ENCODE measurements around the gene MND1.
"Not testable (repeated sequence)": the region's sequence is repeated elsewhere in the genome, so short reads cannot be mapped to it uniquely, and the experiment has no call there.

Gene MND1

DNA sequence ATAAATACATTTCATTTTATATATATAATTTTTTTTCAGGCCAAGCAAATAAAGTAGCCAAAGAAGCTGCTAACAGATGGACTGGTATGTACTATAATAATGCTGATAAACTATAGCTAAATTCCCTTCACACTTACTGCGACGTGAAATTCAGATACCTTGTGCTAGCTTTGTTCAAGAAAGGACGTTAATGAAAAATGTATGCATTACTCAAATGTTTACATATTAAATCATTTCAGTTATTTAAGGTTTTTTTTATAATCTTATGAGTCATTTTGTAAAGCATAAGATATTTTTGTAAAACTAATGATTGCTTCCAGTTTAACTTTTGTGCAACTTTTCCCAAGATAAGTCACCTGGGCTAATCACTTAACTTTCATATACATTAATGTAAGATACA, 64.4 kb downstream of the MND1 start:
- no peak for DNase-seq

DNA sequence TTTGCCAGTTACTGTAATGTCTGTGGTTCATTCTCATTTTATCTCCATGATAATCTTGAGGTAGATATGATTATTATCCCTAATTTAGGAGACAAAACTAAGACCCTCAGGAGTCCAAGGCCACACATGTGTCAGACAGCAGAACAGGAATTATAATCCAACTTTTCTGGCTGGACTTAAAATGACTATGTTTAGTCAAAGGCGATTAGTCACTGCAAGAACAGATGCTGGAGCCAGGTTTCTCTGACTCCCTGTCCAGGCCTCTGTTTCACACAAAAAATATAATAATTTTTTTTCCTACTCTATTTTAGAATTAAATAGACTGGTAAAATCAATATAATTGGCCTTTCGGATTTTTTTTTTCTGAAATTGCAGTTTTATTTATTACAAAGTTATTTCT, 64.9 kb downstream of the MND1 start:
- no peak for DNase-seq

DNA sequence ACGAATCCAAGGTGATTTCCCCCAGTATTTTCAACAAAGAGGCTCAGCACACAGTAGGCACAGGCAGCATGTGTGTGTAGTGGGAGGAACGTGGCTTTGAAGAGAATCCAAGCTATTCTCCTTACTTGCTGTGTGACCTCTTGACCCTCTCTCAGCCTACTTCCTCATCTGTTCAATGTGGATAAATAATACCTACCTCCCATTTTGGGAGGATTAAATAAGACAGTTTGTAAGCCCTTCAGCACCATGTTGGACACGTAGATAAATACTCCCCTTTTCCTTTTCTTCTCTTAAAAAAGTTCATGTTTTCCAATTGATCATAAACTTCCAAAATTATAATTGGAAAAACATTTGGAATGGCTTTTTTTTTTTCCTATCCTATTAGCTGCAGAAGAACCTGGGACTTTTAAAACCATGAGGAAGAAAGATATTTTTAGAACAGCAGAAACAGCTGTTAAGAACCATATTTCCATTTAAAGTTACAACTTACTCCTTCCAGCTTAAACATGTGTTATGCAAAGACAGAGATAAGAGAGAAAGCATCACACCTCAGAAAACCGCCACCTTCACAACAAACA, 65.5 kb downstream of the MND1 start:
- DNase-seq: no peak

DNA sequence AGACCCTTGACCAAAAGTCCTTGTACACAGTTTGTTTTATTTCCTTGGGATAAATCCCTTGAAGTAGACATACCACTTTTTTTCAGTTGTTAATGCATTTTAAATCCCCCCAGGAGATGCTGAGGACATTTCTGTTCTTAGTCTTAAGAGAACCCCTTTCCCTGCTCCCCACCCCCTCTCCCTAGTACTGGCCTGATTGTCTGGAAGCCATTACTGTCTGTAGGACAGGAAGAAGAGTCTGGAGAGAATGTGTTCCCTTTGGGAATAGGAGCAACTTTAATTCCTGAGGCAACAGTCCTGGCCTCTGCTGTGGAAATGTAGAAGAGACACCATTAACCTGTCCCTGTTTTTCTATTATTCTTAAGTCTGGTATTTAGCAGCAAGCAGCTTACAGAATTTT, 69.4 kb downstream of the MND1 start:
- no peak for DNase-seq

DNA sequence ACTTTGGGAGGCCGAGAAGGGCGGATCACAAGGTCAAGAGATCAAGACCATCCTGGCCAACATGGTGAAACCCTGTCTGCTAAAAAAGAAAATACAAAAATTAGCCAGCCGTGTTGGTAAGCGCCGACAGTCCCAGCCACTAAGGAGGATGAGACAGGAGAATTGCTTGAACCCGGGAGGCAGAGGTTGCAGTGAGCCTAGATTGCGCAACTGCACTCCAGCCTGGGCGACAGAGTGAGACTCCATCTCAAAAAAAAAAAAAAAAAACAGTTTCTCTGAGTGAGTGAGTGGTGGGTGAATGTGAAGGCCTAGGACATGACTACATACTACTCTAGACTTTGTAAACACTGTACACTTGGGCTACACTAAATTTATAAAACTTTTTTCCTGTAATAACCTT, 72.0 kb downstream of the MND1 start:
- not testable (repeated sequence) for DNase-seq

DNA sequence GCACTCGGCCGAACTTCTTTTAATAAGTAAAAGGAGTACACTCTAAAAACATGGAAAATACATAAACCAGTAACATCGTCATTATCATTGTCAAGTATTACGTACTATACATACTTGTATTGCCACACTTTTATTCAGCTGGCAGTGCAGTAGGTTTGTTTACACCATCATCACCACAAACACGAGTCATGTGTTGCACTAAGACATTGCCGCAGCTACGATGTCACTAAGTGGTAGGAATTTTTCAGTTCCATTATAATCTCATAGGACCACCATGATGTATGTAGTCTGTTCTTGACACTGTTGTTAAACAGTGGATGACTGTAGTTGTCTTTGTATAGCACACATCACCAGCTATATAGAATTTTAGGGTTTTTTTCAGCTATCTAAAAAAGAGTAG, 73.6 kb downstream of the MND1 start:
- DNase-seq: no peak

DNA sequence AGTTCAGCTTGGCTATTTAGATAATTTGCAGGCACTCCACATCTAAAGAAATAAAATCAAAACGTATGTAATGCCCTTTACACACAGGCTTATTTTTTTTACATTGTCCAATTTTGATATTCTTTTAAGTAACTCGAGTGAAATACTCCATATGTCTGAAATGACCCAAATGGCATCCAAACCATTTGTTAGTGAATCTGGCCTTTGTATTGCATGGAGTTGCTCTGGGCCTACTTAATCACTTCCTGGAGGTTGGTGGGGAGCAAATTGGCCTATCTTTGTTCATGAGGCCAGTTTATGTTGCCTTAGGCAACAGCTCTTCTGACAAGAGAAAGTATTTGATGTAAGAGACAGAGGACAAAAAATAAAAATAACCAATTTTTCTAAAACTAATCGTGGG, 74.1 kb downstream of the MND1 start:
- DNase-seq: no peak

DNA sequence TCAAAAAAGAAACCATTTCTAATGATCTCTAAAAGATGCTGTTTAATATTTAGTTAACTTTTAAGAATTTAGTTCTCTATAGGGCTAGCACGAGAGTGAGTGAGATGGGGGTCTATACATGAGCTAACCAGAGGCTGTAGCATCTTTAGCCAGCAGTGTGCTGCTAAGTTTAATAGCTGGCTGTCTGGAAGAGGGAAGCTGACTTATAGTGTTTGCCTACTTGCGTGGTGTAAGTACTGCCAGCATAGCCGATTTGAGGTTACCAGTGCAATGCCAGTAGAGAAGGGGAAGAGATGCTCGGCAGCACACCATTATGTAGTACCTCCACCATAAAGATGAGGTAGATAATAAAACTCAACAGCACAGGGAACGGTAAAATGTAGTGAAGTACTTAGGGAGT, 74.5 kb downstream of the MND1 start:
- no peak for DNase-seq

DNA sequence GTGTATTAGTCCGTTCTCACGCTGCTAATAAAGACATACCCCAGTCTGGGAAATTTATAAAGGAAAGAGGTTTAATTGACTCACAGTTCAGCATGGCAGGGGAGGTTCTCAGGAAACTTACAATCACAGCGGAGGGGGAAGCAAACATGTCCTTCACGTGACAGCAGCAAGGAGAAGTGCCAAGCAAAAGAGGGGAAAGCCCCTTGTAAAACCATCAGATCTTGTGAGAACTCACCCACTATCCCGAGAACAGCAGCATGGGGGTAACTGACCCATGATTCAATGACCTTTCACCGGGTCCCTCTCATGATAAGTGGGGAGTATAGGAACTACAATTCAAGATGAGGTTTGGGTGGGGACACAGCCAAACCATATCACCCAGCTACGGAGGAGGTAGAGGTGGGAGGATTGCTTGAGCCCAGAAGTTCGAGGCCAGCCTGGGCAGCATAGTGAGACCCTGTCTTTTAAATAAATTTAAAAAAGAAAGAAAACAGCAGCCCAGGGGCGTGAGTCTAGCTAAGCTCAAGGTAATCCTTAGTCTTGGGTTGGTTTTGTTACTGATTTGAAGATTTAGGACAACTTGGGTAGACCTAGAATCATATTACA, 75.3 kb downstream of the MND1 start:
- no peak for DNase-seq

DNA sequence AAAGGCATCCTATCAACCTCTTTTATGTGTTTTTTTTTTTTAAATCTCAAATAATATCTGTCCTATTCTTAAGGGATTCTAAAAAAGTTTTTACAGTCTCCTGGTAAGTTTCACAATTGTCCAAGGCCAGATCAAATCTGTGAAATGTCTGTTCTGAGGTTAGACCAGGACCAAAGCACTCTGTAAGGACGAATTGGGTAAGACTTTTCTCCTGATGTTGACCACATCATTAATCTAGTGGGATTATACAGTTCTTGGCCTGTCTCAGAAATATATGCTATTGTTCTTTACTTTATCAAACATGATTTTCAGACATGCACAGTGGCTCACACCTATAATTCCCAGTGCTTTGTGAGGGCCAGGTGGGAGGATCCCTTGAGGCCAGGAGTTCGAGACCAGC, 75.9 kb downstream of the MND1 start:
- no peak for DNase-seq

DNA sequence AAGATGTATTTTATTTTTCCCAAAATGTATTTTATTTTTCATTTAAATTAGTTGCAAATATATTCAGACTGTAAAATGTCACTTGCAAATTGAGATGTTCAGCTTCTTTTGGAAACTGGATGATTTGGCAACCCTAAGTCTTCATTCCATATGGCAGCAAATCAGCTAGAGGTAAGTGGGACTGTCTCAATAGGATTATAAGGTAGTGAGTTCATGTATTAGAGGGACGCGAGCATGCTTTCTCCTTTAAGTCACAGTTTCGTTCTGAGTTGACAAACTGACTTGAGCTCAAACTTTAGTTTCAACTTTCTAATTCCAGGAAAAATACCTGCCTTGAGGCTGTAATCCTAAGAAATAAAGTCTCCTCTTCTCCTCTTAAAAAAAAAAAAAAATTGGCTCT, 77.5 kb downstream of the MND1 start:
- no peak for DNase-seq

DNA sequence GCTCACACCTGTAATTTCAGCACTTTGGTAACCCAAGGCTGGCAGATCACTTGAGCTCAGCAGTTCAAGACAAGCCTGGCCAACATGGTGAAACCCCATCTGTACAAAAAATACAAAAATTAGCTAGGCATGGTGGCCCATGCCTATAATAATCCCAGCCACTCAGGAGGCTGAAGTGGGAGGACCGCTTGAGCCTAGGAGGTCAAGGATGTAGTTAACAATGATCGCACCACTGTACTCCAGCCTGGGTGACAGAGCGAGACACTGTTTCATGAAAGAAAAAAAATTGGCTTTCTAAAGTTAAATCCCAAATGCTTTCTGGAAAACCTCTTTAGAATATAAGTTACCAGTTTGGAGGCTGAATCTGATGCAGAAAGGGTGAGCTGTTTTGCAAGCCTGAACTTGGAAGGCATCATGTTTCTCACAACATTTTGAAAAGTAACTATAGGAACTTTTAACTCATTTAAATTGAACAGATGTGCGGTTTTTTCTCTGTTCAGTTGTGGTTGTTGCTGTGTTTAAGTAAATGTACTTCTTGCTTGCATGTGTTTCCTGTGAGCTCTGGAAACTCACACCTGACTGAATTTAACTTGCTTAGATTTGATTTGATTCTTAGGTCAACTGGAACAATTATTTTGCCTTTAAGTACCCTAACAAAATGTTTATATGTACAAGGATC, 81.9 kb downstream of the MND1 start:
- DNase-seq: peak; percentile 74

DNA sequence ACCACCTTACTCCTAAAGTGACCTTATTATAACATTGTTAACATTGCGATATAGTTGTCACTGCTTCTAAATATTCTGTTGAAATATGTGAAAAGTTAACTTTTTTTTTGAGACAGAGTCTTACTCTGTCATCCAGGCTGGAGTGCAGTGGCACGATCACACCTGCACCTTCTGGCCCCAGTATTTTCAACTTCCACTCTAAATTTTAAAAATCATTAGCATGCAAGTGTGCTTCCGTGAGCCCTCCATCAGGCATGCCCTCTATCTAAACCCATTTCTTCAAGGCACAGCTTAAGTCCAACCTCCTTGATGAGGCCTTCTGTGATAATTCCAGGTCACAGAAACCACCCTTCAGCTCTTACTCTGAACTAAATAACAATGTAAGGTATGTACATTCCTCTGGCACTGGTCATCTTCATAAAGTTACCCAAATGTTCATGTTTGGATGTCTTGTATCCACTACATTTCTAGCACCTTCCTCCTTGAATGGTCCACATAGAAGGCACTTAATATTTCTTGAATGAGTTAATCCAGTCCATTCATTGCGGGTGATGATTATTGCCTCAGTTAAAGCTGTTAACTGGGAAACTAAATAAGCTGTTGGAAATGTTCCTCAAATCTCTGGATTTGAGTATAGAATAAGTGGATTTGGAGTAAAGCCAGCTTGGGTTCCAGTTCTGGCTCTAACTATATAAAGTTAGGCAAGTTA, 83.0 kb downstream of the MND1 start:
- DNase-seq: no peak

DNA sequence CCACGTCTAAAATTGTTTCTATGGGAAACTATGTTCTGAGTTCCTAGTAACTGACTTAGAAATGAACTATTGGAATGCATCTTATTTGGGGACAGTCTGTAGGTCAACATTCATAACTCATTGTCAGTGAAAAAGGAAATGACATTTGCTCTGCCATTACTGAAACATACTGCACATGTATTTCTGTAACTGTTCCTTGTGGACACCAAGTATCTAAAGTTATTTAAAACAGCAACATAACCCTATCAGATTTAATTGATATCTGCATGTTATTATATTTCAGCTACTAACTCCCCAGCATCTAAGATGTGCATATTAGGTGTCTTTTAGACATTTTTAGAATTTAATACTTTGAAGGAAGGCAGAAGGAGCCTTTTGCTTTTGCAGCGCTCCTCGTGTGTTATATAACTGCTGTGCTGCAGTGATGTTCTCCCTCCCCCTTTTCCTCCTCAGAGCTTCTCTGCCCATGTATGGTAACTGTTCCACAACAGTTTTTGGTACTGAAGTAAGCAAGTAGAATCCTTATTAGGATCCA, 84.5 kb downstream of the MND1 start:
- DNase-seq: no peak

DNA sequence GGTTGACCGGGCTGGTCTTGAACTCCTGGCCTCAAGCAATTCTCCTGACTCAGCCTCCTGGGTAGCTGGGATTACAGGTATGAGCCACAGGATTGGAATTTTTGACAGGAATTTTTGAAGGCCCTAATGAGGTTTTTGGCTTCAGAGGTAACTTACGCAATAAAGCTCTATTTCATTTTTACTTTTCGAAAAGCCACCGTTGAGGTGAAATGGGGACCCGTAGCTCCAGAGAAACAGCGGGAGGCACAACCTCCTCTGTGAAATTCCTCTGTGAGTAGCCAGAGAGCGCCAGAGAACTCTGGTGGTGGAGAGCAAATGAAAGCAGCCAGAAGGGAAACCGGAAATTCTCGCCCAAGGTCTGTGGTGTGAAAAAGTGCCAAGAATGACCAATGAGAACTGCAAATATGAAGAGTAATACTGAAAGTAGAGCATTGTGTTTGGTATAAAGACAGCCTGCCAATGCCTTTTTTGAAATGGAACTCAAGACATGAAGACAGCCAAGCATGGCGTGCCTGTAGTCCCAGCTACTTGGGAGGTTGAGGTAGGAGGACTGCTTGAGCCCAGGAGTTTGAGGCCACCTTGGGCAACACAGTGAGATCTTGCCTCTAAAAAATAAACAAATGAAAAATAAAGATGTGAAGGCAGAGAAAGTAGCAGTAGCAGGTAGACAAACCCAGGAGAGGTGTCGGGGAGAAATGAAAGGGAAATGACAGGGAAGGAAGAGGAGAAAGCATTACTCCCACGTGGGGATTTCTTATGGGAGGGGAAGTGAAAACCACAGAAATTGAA, 88.7 kb downstream of the MND1 start:
- DNase-seq: peak; percentile 81

DNA sequence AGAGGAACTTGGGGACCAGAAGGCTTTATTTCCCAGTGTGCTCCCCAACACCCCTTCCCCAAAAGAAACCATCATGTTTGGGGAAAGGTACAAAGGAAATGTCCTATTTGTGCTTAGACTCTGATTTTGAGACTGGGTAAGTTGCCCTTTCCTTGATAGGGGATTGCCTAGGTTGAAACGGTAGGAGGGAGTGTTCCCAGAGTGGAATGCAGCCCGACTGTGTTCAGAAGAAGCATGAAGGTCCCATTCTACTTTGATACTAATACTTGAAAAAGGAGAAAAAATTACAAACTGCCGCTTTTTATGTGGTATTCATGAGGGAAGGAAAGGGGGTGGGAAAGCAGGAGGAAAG, 89.2 kb downstream of the MND1 start:
- no peak for DNase-seq

DNA sequence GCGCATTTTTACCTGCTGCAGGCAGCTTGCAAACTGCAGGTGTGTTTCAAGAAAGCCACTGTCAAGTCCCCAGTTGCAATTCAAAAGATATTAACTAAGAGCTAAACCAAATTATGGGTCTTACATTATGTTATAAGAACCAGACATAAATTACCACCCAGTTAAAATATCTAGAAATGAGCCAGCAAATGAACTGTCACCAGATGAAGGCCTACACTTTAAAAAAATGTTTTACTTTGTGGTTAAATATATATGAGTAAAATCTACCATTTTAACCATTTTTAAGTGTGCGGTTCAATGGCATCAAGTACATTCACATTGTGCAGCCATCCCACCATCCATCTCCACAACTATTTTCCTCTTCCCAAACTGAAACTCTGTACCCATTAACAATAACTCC, 89.7 kb downstream of the MND1 start:
- DNase-seq: no peak

DNA sequence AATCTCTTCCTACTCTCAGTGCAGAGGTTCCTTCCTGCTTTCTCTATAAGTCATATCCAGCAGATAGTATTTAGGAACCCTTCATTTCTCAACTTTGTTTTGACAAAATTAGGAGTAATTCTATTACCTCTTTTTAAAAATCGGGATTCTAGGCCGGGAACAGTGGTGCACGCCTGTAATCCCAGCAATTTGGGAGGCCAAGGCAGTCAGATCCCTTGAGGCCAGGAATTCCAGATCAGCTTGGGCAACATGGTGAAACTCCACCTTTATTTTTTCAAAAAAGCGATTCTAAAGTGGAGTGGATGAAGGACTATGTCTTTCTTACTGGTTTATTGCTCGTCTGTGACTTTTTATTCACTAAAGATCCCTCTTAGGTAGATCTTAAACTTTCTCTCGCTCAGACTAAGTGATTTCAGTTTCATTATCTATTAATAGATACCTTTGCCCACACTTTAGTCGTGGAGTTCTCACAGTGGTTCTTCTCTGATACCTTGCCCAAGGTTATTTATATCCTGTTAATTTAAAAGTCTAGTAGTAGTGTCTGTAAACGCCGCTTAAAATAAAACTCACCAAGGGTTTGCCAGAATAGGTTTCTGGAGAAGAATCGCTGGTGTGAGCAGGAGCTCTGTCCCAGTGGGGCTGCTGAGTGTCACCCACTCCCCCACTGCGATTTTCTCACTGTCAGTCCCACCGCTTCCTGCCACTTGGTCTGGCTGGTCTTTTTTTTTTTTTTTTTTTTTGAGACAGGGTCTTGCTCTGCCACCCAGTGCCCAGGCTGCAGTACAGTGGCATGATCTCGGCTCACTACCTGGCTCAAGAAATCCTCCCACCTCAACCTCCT, 94.6 kb downstream of the MND1 start:
- DNase-seq: peak; percentile 59

DNA sequence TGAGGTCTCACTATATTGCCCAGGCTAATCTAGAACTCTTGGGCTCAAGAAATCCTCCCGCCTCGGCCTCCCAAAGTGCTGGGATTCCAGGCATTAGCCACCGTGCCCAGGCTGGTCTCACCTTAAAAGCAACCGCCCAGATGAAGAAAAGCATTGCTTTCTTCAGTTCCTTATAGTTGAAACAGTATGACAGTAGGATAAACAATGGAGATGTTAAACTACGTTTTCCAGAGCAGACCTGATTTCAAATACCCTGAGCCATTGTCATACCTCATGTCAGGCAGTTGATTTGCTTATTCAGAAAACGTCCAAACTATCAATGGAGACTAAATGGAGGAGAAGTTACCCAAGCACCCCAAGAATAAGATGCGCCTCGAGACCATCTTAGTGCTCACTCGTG, 95.3 kb downstream of the MND1 start:
- no peak for DNase-seq

DNA sequence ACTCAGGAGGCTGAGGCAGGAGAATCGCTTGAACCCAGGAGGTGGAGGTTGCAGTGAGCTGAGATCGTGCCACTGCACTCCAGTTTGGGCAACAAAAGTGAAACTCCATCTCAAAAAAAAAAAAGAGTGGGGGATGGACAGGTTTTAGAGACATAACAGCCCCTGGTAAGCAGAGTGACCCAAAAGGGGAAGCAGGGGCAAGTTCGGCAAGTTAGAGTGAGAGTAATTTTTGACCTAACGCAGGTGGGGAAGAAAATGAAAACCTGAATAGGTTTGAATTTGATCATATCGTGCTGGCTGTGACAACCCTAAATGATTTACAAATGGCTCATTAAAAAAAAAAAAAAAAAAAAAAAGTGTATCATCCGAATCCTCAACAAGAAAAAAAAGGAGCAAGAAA, 96.0 kb downstream of the MND1 start:
- no peak for DNase-seq

DNA sequence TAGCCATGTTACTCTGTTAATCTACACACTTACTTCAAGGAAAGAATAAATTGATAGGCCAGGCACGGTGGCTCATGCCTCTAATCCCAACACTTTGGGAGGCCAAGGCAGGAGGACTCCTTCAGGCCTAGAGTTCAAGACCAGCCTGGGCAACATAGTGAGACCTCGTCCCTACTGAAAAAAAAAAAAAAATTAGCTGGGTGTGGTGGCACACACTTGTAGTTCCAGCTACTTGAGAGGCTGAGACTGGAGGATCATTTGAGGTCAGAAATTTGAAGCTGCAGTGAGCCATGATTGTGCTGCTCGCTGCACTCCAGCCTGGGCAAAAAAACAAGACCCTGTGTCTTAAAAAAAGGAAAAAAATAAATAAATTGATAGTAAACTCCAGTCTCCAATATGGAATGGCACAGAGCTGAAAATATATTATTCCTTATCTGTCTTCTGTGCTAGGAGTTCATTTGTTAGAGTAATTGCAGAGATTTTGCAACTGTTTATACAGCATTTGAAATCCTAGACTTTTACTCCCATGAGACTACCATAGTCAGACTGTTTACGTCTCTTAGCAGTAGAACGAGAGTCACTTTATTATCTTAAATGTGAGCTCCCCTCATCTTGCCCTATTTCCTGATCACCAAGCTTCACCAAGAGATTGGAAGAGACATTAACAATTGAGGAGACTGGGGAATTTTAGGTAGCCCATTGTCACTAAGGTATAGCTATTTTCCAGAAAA, 102.9 kb downstream of the MND1 start:
- DNase-seq: no peak

Data from CD4-positive, alpha-beta T cell treated with Interleukin-4 for 4 hours (primary cell).